H9 (cell line): Measurements from ENCODE around the gene ENDOV. TPM values are rescaled to one million over a fixed set of nuclear protein-coding genes. Genes with fewer than 3 reads are reported as not detected.

Source experiments
- DNase-seq: peaks from one replicate; pipeline ENCODE4 v3.0.0-alpha.2; 2017
- H2AFZ ChIP-seq: one replicate; pipeline ENCODE4 v1.6.1; 2013; ENCODE audit warnings: mild to moderate bottlenecking, low read length, control low read depth, moderate library complexity
- H2AK5ac ChIP-seq: 2 replicates; pipeline ENCODE4 v1.6.1; 2013; ENCODE audit warnings: low read length, control low read depth, mixed read lengths; ENCODE audit not compliant: insufficient read length
- H2BK120ac ChIP-seq: one replicate; pipeline ENCODE4 v1.6.1; 2013; ENCODE audit warnings: low read depth, mild to moderate bottlenecking, low read length, control low read depth, inconsistent platforms; ENCODE audit not compliant: poor library complexity, severe bottlenecking
- H2BK12ac ChIP-seq: 2 replicates; pipeline ENCODE4 v1.6.1; 2013; ENCODE audit warnings: low read length, control low read depth, mixed read lengths, low read depth; ENCODE audit not compliant: insufficient read length
- H2BK15ac ChIP-seq: 2 replicates; pipeline ENCODE4 v1.6.1; 2013; ENCODE audit warnings: low read depth, low read length, control low read depth
- H2BK20ac ChIP-seq: one replicate; pipeline ENCODE4 v1.6.1; 2013; ENCODE audit warnings: low read depth, mild to moderate bottlenecking, low read length, control low read depth, inconsistent platforms; ENCODE audit not compliant: poor library complexity, severe bottlenecking
- H2BK5ac ChIP-seq: 2 replicates; pipeline ENCODE4 v1.6.1; 2013; ENCODE audit warnings: low read length, control low read depth, mixed read lengths; ENCODE audit not compliant: insufficient read length
- H3K14ac ChIP-seq: 2 replicates; pipeline ENCODE4 v1.6.1; 2013; ENCODE audit warnings: low read length, control low read depth; ENCODE audit not compliant: insufficient read depth
- H3K18ac ChIP-seq: 2 replicates; pipeline ENCODE4 v1.6.1; 2013; ENCODE audit warnings: low read depth, mild to moderate bottlenecking, mixed read lengths, low read length, control low read depth; ENCODE audit not compliant: insufficient read length
- H3K23ac ChIP-seq: 2 replicates; pipeline ENCODE4 v1.6.1; 2013; ENCODE audit warnings: low read length, control low read depth, mixed read lengths, low read depth; ENCODE audit not compliant: insufficient read length
- H3K23me2 ChIP-seq: 2 replicates; pipeline ENCODE4 v1.6.1; 2013; ENCODE audit warnings: low read depth, mild to moderate bottlenecking, mixed read lengths, low read length, control low read depth; ENCODE audit not compliant: insufficient read length, poor library complexity, severe bottlenecking
- H3K27ac ChIP-seq: 2 replicates; pipeline ENCODE4 v1.5.1; 2013; ENCODE audit warnings: low read length, control low read depth, mixed read lengths, low read depth; ENCODE audit not compliant: insufficient read length
- H3K27me3 ChIP-seq: 2 replicates; pipeline ENCODE4 v1.6.1; 2013; ENCODE audit warnings: low read length, control low read depth, inconsistent platforms; ENCODE audit not compliant: insufficient read depth
- H3K4ac ChIP-seq: 2 replicates; pipeline ENCODE4 v1.6.1; 2013; ENCODE audit warnings: low read depth, mild to moderate bottlenecking, control low read depth, inconsistent platforms, low read length, moderate library complexity
- H3K4me1 ChIP-seq: 2 replicates; pipeline ENCODE4 v1.6.1; 2013; ENCODE audit warnings: low read length, control low read depth, inconsistent platforms; ENCODE audit not compliant: insufficient read depth
- H3K4me2 ChIP-seq: 2 replicates; pipeline ENCODE4 v1.6.1; 2013; ENCODE audit warnings: low read length, control low read depth, mixed read lengths; ENCODE audit not compliant: insufficient read length, insufficient read depth
- H3K56ac ChIP-seq: 2 replicates; pipeline ENCODE4 v1.6.1; 2013; ENCODE audit warnings: low read depth, mild to moderate bottlenecking, mixed read lengths, low read length, control low read depth; ENCODE audit not compliant: insufficient read length
- H3K79me1 ChIP-seq: 2 replicates; pipeline ENCODE4 v1.6.1; 2013; ENCODE audit warnings: low read depth, mild to moderate bottlenecking, moderate library complexity, low read length, control low read depth, inconsistent platforms; ENCODE audit not compliant: insufficient read depth, poor library complexity, severe bottlenecking
- H3K79me2 ChIP-seq: 2 replicates; pipeline ENCODE4 v1.6.1; 2013; ENCODE audit warnings: low read length, control low read depth, inconsistent platforms; ENCODE audit not compliant: insufficient read depth
- H3K9ac ChIP-seq: 2 replicates; pipeline ENCODE4 v1.6.1; 2013; ENCODE audit warnings: low read length, control low read depth, mixed read lengths; ENCODE audit not compliant: insufficient read length; ENCODE audit errors: extremely low read depth
- H3K9me3 ChIP-seq: one replicate; pipeline ENCODE4 v1.6.1; 2013; ENCODE audit warnings: low read depth, low read length, inconsistent platforms; ENCODE audit not compliant: control insufficient read depth
- H3T11ph ChIP-seq: one replicate; pipeline ENCODE4 v1.6.1; 2013; ENCODE audit warnings: mild to moderate bottlenecking, low read length, control low read depth, inconsistent platforms
- H4K20me1 ChIP-seq: one replicate; pipeline ENCODE4 v1.6.1; 2013; ENCODE audit not compliant: control insufficient read depth, insufficient read length, insufficient read depth
- H4K5ac ChIP-seq: 2 replicates; pipeline ENCODE4 v1.6.1; 2013; ENCODE audit warnings: low read depth, mild to moderate bottlenecking, mixed read lengths, low read length, control low read depth; ENCODE audit not compliant: insufficient read length
- H4K8ac ChIP-seq: replicated peaks from 2 replicates; pipeline ENCODE4 v1.6.1; 2013; ENCODE audit warnings: low read length, control low read depth, mixed read lengths, low read depth; ENCODE audit not compliant: insufficient read length
- H4K91ac ChIP-seq: 2 replicates; pipeline ENCODE4 v1.6.1; 2013; ENCODE audit warnings: low read depth, mild to moderate bottlenecking, moderate library complexity, mixed read lengths, low read length, control low read depth; ENCODE audit not compliant: insufficient read length
- H3K27ac Mint-ChIP-seq, 3 experiments: 2 replicates in 2 of 3; 3 replicates in 1 of 3; pipeline ENCODE4 v1.8.0; 2020 to 2021; ENCODE audit warnings: mixed read lengths in 3 of 3, mild to moderate bottlenecking in 1 of 3, moderate library complexity in 1 of 3
- H3K27me3 Mint-ChIP-seq: 2 replicates; pipeline ENCODE4 v1.8.0; 2021; ENCODE audit warnings: low read depth, mild to moderate bottlenecking, moderate library complexity, mixed read lengths
- H3K36me3 Mint-ChIP-seq, 3 experiments: 2 replicates in 2 of 3; 3 replicates in 1 of 3; pipeline ENCODE4 v1.8.0; 2020 to 2021; ENCODE audit warnings: low read depth in 3 of 3, mixed read lengths in 3 of 3; ENCODE audit not compliant: insufficient read depth in 1 of 3
- H3K4me1 Mint-ChIP-seq, 2 experiments: 2 replicates each; pipeline ENCODE4 v1.8.0; 2020; ENCODE audit warnings: mixed read lengths in 2 of 2
- H3K4me3 Mint-ChIP-seq, 2 experiments: 2 replicates in 1 of 2; 3 replicates in 1 of 2; pipeline ENCODE4 v1.8.0; 2020 to 2021; ENCODE audit warnings: mild to moderate bottlenecking in 2 of 2, mixed read lengths in 2 of 2, moderate library complexity in 1 of 2
- H3K9me3 Mint-ChIP-seq, 2 experiments: 2 replicates in 1 of 2; 3 replicates in 1 of 2; pipeline ENCODE4 v1.8.0; 2020; ENCODE audit warnings: mild to moderate bottlenecking in 2 of 2, mixed read lengths in 2 of 2, moderate library complexity in 1 of 2
- WGBS: extraction: QIAGEN DNeasy Blood & Tissue Kit; methylation state at CpG from one replicate; pipeline ENCODE4 v1.1.7; 2013; ENCODE audit warnings: missing lambda C conversion rate, low lambda C conversion rate, mixed read lengths; ENCODE audit not compliant: insufficient read length; ENCODE audit errors: extremely low coverage; 5-methylcytosine and 5-hydroxymethylcytosine counted together
- total RNA-seq: library from RNA; stranded (reverse); gene quantifications from 2 replicates; pipeline ENCODE4 v1.2.1, GENCODE V29; 2021
- TF ChIP-seq, protein P1 (sequence below): fragments of 200-600 bp; sonication (generic); conservative IDR thresholded peaks from 3 replicates; pipeline ENCODE4 v1.8.0; 2021; ENCODE audit warnings: antibody characterized with exemption, mild to moderate bottlenecking

ENDOV gene
- total RNA-seq, 1 experiment from 2014 or later = 17.1 TPM

DNA sequence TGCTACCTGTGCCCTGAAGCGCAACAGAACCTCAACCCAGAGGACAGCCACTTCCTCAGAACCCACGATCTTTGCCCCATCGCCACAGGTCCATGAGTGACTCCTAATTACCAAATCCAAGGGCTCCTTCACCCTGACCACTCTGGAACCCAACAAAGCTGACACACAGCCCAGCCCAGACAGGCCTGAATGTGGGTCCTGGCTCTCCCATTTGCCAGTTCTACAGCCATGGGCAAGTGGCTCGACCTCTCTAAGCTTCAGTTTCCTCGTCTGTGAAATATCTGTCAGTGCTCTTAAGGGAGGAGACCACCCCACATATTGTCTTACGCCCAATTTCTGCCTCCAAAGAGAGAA, 18.0 kb upstream of the ENDOV start:
- TF ChIP-seq, protein P1, sequence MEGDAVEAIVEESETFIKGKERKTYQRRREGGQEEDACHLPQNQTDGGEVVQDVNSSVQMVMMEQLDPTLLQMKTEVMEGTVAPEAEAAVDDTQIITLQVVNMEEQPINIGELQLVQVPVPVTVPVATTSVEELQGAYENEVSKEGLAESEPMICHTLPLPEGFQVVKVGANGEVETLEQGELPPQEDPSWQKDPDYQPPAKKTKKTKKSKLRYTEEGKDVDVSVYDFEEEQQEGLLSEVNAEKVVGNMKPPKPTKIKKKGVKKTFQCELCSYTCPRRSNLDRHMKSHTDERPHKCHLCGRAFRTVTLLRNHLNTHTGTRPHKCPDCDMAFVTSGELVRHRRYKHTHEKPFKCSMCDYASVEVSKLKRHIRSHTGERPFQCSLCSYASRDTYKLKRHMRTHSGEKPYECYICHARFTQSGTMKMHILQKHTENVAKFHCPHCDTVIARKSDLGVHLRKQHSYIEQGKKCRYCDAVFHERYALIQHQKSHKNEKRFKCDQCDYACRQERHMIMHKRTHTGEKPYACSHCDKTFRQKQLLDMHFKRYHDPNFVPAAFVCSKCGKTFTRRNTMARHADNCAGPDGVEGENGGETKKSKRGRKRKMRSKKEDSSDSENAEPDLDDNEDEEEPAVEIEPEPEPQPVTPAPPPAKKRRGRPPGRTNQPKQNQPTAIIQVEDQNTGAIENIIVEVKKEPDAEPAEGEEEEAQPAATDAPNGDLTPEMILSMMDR = no peak
- no peaks in the 10 kb centered on the region for H4K20me1 ChIP-seq
- no peaks in the 10 kb centered on the region for H3K27me3 ChIP-seq
- H3T11ph ChIP-seq = no peak overlapping the region
- no peak overlapping the region for H3K14ac ChIP-seq
- H3K27ac ChIP-seq = no peak overlapping the region
- H4K8ac ChIP-seq = no peak overlapping the region
- Mint-ChIP-seq H3K4me3 (peak overlapping the region in 1 of 2 experiments; percentile 15; a peak in 1 of 5 replicates), H3K27ac (peak overlapping the region in 2 of 3 experiments; percentile 4 to 47; a peak in 2 of 7 replicates), H3K4me1 (peaks cover 28 to 45% of the 10 kb centered on the region in 2 experiments), H3K9me3 (no peaks in the 10 kb centered on the region), H3K27me3 (peaks cover 11% of the 10 kb centered on the region), H3K36me3 (peaks cover 0 to 19% (median 7%) of the 10 kb centered on the region in 3 experiments; a peak in 4 of 7 replicates)
- H3K79me2 ChIP-seq = no peaks in the 10 kb centered on the region
- DNase-seq = no peak
- no peak overlapping the region for H3K4me2 ChIP-seq
- H2BK20ac ChIP-seq = no peak overlapping the region
- H3K9me3 ChIP-seq = no peaks in the 10 kb centered on the region
- no peaks in the 10 kb centered on the region for H3K4me1 ChIP-seq
- no peak overlapping the region for H3K56ac ChIP-seq
- no peaks in the 10 kb centered on the region for H3K23me2 ChIP-seq
- WGBS = no CpG with 5 or more reads among the region's 6 CpGs
- no peak overlapping the region for H2AFZ ChIP-seq
- no peak overlapping the region for H3K4ac ChIP-seq
- no peak overlapping the region for H3K18ac ChIP-seq
- no peak overlapping the region for H4K5ac ChIP-seq
- H3K79me1 ChIP-seq = no peaks in the 10 kb centered on the region
- H2AK5ac ChIP-seq = no peak overlapping the region
- no peak overlapping the region for H2BK5ac ChIP-seq
- no peak overlapping the region for H2BK12ac ChIP-seq
- H2BK120ac ChIP-seq = no peak overlapping the region
- no peak overlapping the region for H2BK15ac ChIP-seq
- no peak overlapping the region for H4K91ac ChIP-seq
- H3K9ac ChIP-seq = no peak overlapping the region
- no peak overlapping the region for H3K23ac ChIP-seq
